ENCODE results near the gene IMPG1.

Gene IMPG1

GRCh38 chr6:76052314-76052713 lies 20.1 kb downstream of the IMPG1 start:
- H3K4me1 ChIP-seq (ENCODE audit: low read depth, poor library complexity, severe bottlenecking): no peaks in the 10 kb centered on the region
- no peak overlapping the region for H3K27ac ChIP-seq
- no peak overlapping the region for H3K4me2 ChIP-seq
- H2AFZ ChIP-seq (ENCODE audit: low read depth): no peak overlapping the region
- no peaks in the 10 kb centered on the region for H4K20me1 ChIP-seq (ENCODE audit: insufficient read depth)
- no peak overlapping the region for H3K9ac ChIP-seq
- H3K27me3 ChIP-seq (ENCODE audit: insufficient read depth, low read depth): no peaks in the 10 kb centered on the region
- no peaks in the 10 kb centered on the region for H3K36me3 ChIP-seq (ENCODE audit: insufficient read depth)
- H3K79me2 ChIP-seq (ENCODE audit: insufficient read depth, low read depth): no peaks in the 10 kb centered on the region
- H3K4me3 ChIP-seq (IDR thresholded peaks at IDR 0.05; ENCODE audit: insufficient read depth, low read depth, low read length): no peak overlapping the region
- no peak for TF ChIP-seq CTCF (conservative IDR thresholded peaks at IDR 0.05; ENCODE audit: low read depth, low read length)

DNA sequence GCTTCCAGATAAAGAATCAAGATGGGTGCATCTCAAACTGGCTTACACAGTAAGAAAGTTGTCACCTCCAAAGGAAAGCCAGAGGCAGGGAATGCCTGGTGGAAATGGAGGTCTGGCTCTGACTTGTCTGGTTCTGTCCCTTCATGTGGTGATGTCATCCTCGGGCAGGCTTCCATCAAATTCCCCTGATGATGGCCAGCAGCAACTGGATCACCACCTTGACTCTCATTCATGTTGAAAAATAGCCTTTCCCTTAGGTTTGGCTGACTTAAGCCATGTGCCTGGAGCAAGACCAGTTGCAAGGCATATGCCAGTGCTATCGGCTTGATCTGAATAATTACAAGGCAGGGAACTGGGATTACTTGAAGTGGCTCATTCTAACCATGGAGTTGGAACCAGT lies 28.8 kb downstream of the IMPG1 start:
- Histone ChIP-seq H3K36me3 (ENCODE audit: insufficient read depth) (no peaks in the 10 kb centered on the region), H3K4me1 (ENCODE audit: low read depth, poor library complexity, severe bottlenecking) (no peaks in the 10 kb centered on the region), H3K4me3 (IDR thresholded peaks at IDR 0.05; ENCODE audit: insufficient read depth, low read depth, low read length) (no peak overlapping the region), H2AFZ (ENCODE audit: low read depth) (no peak overlapping the region), H3K4me2 (no peak overlapping the region), H3K79me2 (ENCODE audit: insufficient read depth, low read depth) (no peaks in the 10 kb centered on the region), H3K27ac (no peak overlapping the region), H3K9ac (no peak overlapping the region), H3K27me3 (ENCODE audit: insufficient read depth, low read depth) (no peaks in the 10 kb centered on the region), H4K20me1 (ENCODE audit: insufficient read depth) (no peaks in the 10 kb centered on the region)
- TF ChIP-seq CTCF (conservative IDR thresholded peaks at IDR 0.05; ENCODE audit: low read depth, low read length): no peak

DNA sequence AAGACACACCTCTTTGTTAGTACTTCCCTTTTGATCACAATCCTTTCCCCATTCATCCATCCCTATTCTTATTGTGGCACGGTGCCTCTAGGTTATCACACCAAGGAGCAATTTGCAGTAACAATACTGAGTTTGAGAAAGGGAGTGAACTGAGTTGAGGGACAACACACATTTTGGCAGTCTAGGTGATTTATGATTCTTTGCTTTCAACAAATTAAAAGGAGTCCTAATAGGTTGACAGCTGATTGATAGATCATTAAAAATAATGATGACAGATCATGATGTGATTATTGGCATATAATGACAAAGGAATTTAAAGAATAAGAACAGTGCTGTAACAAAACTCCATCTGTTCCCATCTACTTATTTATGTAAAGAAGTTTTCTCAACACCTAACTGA lies 36.7 kb downstream of the IMPG1 start:
- no peaks in the 10 kb centered on the region for H3K4me1 ChIP-seq (ENCODE audit: low read depth, poor library complexity, severe bottlenecking)
- no peak overlapping the region for H3K9ac ChIP-seq
- H4K20me1 ChIP-seq (ENCODE audit: insufficient read depth): no peaks in the 10 kb centered on the region
- H3K36me3 ChIP-seq (ENCODE audit: insufficient read depth): no peaks in the 10 kb centered on the region
- no peaks in the 10 kb centered on the region for H3K79me2 ChIP-seq (ENCODE audit: insufficient read depth, low read depth)
- no peaks in the 10 kb centered on the region for H3K27me3 ChIP-seq (ENCODE audit: insufficient read depth, low read depth)
- no peak for TF ChIP-seq CTCF (conservative IDR thresholded peaks at IDR 0.05; ENCODE audit: low read depth, low read length)
- H2AFZ ChIP-seq (ENCODE audit: low read depth): no peak overlapping the region
- H3K4me3 ChIP-seq (IDR thresholded peaks at IDR 0.05; ENCODE audit: insufficient read depth, low read depth, low read length): no peak overlapping the region
- H3K27ac ChIP-seq: no peak overlapping the region
- no peak overlapping the region for H3K4me2 ChIP-seq

- Histone ChIP-seq H3K4me1 (ENCODE audit: low read depth, poor library complexity, severe bottlenecking) (no peaks in the 10 kb centered on the region), H4K20me1 (ENCODE audit: insufficient read depth) (no peaks in the 10 kb centered on the region), H3K36me3 (ENCODE audit: insufficient read depth) (no peaks in the 10 kb centered on the region), H3K4me2 (no peak overlapping the region), H2AFZ (ENCODE audit: low read depth) (no peak overlapping the region), H3K27me3 (ENCODE audit: insufficient read depth, low read depth) (no peaks in the 10 kb centered on the region), H3K79me2 (ENCODE audit: insufficient read depth, low read depth) (no peaks in the 10 kb centered on the region), H3K27ac (no peak overlapping the region), H3K4me3 (IDR thresholded peaks at IDR 0.05; ENCODE audit: insufficient read depth, low read depth, low read length) (no peak overlapping the region), H3K9ac (no peak overlapping the region)
- TF ChIP-seq CTCF (conservative IDR thresholded peaks at IDR 0.05; ENCODE audit: low read depth, low read length): no peak
Observed at GRCh38 chr6:76026101-76026500, 46.4 kb downstream of the IMPG1 start.

Measured in KMS-11 (cell line).